ENCODE measurements around the gene RIPPLY2.
"Not testable (repeated sequence)": the region's sequence is repeated elsewhere in the genome, so short reads cannot be mapped to it uniquely, and the experiment has no call there.

RIPPLY2 gene

GRCh38 chr6:83860782-83861495 lies 7.8 kb downstream of the RIPPLY2 start:
- no peak for ATAC-seq

GRCh38 chr6:83862776-83863471 lies 9.8 kb downstream of the RIPPLY2 start:
- no peak for ATAC-seq

- ATAC-seq = no peak
These were observed 13.9 kb downstream of the RIPPLY2 start for GRCh38 chr6:83867043-83867442.

GRCh38 chr6:83867527-83868161 lies 14.5 kb downstream of the RIPPLY2 start:
- peak in 1 of 2 donors; percentile 56 for ATAC-seq

- ATAC-seq = peak in 1 of 2 donors; percentile 30
These were observed 15.5 kb downstream of the RIPPLY2 start for GRCh38 chr6:83868639-83869038.

GRCh38 chr6:83870649-83871048 lies 17.5 kb downstream of the RIPPLY2 start:
- ATAC-seq = no peak

GRCh38 chr6:83872386-83873118 lies 19.4 kb downstream of the RIPPLY2 start:
- ATAC-seq = no peak

- ATAC-seq = no peak
These were observed 20.7 kb downstream of the RIPPLY2 start for GRCh38 chr6:83873869-83874268.

- no peak for ATAC-seq
These were observed 22.7 kb downstream of the RIPPLY2 start for GRCh38 chr6:83875843-83876242.

GRCh38 chr6:83878902-83879644 lies 25.9 kb downstream of the RIPPLY2 start:
- no peak for ATAC-seq

GRCh38 chr6:83879746-83880145 lies 26.6 kb downstream of the RIPPLY2 start:
- ATAC-seq = no peak

- no peak for ATAC-seq
These were observed 30.1 kb downstream of the RIPPLY2 start for GRCh38 chr6:83883240-83883639.

- ATAC-seq = peak; percentile 53 to 55
These were observed 31.4 kb downstream of the RIPPLY2 start for GRCh38 chr6:83884523-83884922.

- ATAC-seq = no peak
These were observed 32.8 kb downstream of the RIPPLY2 start for GRCh38 chr6:83885984-83886383.

- no peak for ATAC-seq
These were observed 36.5 kb downstream of the RIPPLY2 start for GRCh38 chr6:83889621-83890020.

GRCh38 chr6:83890520-83890919 lies 37.4 kb downstream of the RIPPLY2 start:
- no peak for ATAC-seq

GRCh38 chr6:83891586-83891985 lies 38.4 kb downstream of the RIPPLY2 start:
- no peak for ATAC-seq

- ATAC-seq = no peak
These were observed 39.9 kb downstream of the RIPPLY2 start for GRCh38 chr6:83893024-83893423.

- ATAC-seq = not testable (repeated sequence)
These were observed 43.9 kb downstream of the RIPPLY2 start for GRCh38 chr6:83897094-83897493.

GRCh38 chr6:83901624-83902023 lies 48.5 kb downstream of the RIPPLY2 start:
- no peak for ATAC-seq

- ATAC-seq = no peak
These were observed 51.2 kb downstream of the RIPPLY2 start for GRCh38 chr6:83904395-83904794.

GRCh38 chr6:83905648-83906047 lies 52.5 kb downstream of the RIPPLY2 start:
- no peak for ATAC-seq
